ENCODE measurements around the gene PALLD. TPM values are rescaled to one million over a fixed set of nuclear protein-coding genes. Genes with fewer than 3 reads are reported as not detected.

Gene PALLD
- total and polyA plus RNA-seq, 2 donors (not counting 3 experiments of a cell fraction or from before 2014, with no cell fraction given) = 13.4 to 48.2 TPM

DNA sequence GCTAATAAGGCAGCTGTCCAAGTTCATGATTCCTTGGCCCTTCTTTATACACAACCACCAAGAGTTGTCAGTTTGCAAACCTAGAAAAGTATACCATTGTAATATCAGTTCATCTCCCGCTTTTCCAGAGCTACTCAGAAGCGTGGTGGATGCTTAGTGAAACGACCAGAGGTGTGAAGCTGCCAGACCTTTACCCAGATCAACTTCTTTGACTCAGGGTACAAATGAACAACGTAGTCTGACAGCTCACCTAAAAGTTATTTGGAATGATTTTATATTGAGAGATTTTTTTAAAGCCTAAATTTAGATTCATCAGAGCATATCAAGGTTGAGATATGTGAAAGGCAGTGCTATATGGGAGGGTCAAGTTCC is 343.5 kb downstream of the PALLD start:
- FAIRE-seq (no peak), DNase-seq (ENCODE audit: low read depth, low spot score) (no peak)
- POLR2A ChIA-PET = no interaction called here
- intact Hi-C loops (cut with micrococcal nuclease) (no loop called here), dilution Hi-C loops (cut with MboI; ENCODE audit: extremely low pct_ligation_motif_present, low sequenced_read_pairs) (no loop called here)
- no peaks in the 10 kb centered on the region for H3K9me3 ChIP-seq (replicated peaks; ENCODE audit: control insufficient read depth, insufficient read depth, low read length)
- CTCF ChIA-PET = interaction anchor here (0.8 to 1.9 kb wide), 4 partner anchors 8 to 255 kb away, joined by 3 to 5 read pairs (median 4); no protein-coding TSS in a partner anchor
- BruUV-seq (replicated peaks) = no TSS peak
- H2AFZ ChIP-seq (ENCODE audit: low read depth, low read length) = no peak overlapping the region
- H3K27ac ChIP-seq (ENCODE audit: insufficient read depth, low read depth, low read length) = no peak overlapping the region
- H3K36me3 ChIP-seq (ENCODE audit: control insufficient read depth in 2 of 2, extremely low read depth in 1 of 2, insufficient read depth in 2 of 2, low read length in 2 of 2) = peaks cover 0 to 2% of the 10 kb centered on the region in 2 experiments
- H4K20me1 ChIP-seq (replicated peaks; ENCODE audit: control insufficient read depth, extremely low read depth, insufficient read depth, low read length) = peaks cover 2% of the 10 kb centered on the region
- H3K4me2 ChIP-seq (ENCODE audit: insufficient read depth, low read length) = no peak overlapping the region
- no peak overlapping the region for H3K4me3 ChIP-seq (replicated peaks in 1 of 3; ENCODE audit: insufficient read depth in 1 of 3, low read depth in 1 of 3, low read length in 3 of 3)
- peaks cover 2% of the 10 kb centered on the region for H3K79me2 ChIP-seq (ENCODE audit: control insufficient read depth, insufficient read depth, low read length)
- H3K27me3 ChIP-seq (ENCODE audit: control insufficient read depth in 2 of 2, insufficient read depth in 2 of 2, low read length in 2 of 2) = no peaks in the 10 kb centered on the region
- no peak overlapping the region for H3K9ac ChIP-seq (replicated peaks; ENCODE audit: extremely low read depth, insufficient read depth, low read length)
- H3K9me1 ChIP-seq (replicated peaks; ENCODE audit: control insufficient read depth, extremely low read depth, insufficient read depth, low read length) = no peaks in the 10 kb centered on the region
- TF ChIP-seq JUN (IDR thresholded peaks at IDR 0.05; ENCODE audit: borderline replicate concordance, insufficient read depth, insufficient read length, low read depth) (no peak), GATA2 (IDR thresholded peaks at IDR 0.05; ENCODE audit: insufficient read depth, insufficient read length, low read depth, low read length) (no peak)
- TF ChIP-seq, protein P1, sequence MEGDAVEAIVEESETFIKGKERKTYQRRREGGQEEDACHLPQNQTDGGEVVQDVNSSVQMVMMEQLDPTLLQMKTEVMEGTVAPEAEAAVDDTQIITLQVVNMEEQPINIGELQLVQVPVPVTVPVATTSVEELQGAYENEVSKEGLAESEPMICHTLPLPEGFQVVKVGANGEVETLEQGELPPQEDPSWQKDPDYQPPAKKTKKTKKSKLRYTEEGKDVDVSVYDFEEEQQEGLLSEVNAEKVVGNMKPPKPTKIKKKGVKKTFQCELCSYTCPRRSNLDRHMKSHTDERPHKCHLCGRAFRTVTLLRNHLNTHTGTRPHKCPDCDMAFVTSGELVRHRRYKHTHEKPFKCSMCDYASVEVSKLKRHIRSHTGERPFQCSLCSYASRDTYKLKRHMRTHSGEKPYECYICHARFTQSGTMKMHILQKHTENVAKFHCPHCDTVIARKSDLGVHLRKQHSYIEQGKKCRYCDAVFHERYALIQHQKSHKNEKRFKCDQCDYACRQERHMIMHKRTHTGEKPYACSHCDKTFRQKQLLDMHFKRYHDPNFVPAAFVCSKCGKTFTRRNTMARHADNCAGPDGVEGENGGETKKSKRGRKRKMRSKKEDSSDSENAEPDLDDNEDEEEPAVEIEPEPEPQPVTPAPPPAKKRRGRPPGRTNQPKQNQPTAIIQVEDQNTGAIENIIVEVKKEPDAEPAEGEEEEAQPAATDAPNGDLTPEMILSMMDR (IDR thresholded peaks at IDR 0.05; ENCODE audit: extremely low read depth in 1 of 2, insufficient read depth in 1 of 2, low read depth in 1 of 2, low read length in 2 of 2) = no peak
- H3K4me1 ChIP-seq (ENCODE audit: control insufficient read depth, extremely low read depth, insufficient read depth, low read length) = no peaks in the 10 kb centered on the region

DNA sequence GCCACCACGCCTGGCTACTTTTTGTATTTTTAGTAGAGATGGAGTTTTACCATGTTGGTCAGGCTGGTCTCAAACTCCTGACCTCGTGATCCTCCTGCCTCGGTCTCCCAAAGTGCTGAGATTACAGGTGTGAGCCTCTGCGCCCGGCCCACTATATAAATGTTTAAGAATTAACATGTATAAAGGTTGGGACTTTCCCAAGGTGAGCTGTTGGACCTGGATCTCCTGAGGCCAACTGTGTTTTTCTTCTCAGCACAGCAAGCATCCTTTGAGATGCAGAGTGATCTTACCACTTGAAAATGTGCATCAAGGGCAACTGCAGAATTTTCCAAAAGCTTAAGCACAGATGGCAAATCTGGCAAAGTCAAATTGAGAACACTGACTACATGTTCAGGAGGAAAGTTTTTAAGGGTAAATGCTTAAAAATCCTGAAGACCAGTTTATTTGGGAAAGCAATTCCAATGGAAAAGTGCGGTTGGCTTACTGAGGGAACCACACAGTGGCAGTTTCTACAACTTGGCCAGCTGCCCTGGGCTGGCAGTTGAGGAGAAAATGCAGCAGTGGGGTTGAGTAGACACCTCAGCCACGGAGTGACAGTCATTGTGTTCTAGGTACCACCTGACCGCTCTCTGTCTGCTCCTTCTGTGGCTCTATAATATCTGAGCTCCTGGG is 344.3 kb downstream of the PALLD start:
- Histone ChIP-seq H3K27me3 (ENCODE audit: control insufficient read depth in 2 of 2, insufficient read depth in 2 of 2, low read length in 2 of 2) (no peaks in the 10 kb centered on the region), H3K9me3 (replicated peaks; ENCODE audit: control insufficient read depth, insufficient read depth, low read length) (no peaks in the 10 kb centered on the region), H3K4me2 (ENCODE audit: insufficient read depth, low read length) (no peak overlapping the region), H4K20me1 (replicated peaks; ENCODE audit: control insufficient read depth, extremely low read depth, insufficient read depth, low read length) (peaks cover 2% of the 10 kb centered on the region), H3K36me3 (ENCODE audit: control insufficient read depth in 2 of 2, extremely low read depth in 1 of 2, insufficient read depth in 2 of 2, low read length in 2 of 2) (peaks cover 0 to 2% of the 10 kb centered on the region in 2 experiments), H3K27ac (ENCODE audit: insufficient read depth, low read depth, low read length) (no peak overlapping the region), H2AFZ (ENCODE audit: low read depth, low read length) (no peak overlapping the region), H3K79me2 (ENCODE audit: control insufficient read depth, insufficient read depth, low read length) (peaks cover 2% of the 10 kb centered on the region), H3K4me1 (ENCODE audit: control insufficient read depth, extremely low read depth, insufficient read depth, low read length) (no peaks in the 10 kb centered on the region), H3K9me1 (replicated peaks; ENCODE audit: control insufficient read depth, extremely low read depth, insufficient read depth, low read length) (no peaks in the 10 kb centered on the region), H3K4me3 (replicated peaks in 1 of 3; ENCODE audit: insufficient read depth in 1 of 3, low read depth in 1 of 3, low read length in 3 of 3) (no peak overlapping the region), H3K9ac (replicated peaks; ENCODE audit: extremely low read depth, insufficient read depth, low read length) (no peak overlapping the region)
- DNase-seq (ENCODE audit: low read depth, low spot score) = no peak
- POLR2A ChIA-PET = interaction anchor here (0.7 to 0.9 kb wide), 2 partner anchors 9 to 15 kb away, joined by 3 read pairs; no protein-coding TSS in a partner anchor
- TF ChIP-seq FOS (IDR thresholded peaks at IDR 0.05; ENCODE audit: borderline replicate concordance, insufficient read depth, low read length) = no peak
- no peak for TF ChIP-seq JUN (IDR thresholded peaks at IDR 0.05; ENCODE audit: borderline replicate concordance, insufficient read depth, insufficient read length, low read depth)
- TF ChIP-seq MYC (IDR thresholded peaks at IDR 0.05; ENCODE audit: low read depth, low read length) = no peak
- TF ChIP-seq, protein P2, sequence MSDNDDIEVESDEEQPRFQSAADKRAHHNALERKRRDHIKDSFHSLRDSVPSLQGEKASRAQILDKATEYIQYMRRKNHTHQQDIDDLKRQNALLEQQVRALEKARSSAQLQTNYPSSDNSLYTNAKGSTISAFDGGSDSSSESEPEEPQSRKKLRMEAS (IDR thresholded peaks at IDR 0.05; ENCODE audit: insufficient read depth, insufficient read length) = no peak
- TF ChIP-seq EZH2 (IDR thresholded peaks at IDR 0.05; ENCODE audit: borderline replicate concordance, low read depth, low read length, severe bottlenecking) = no peak
- TF ChIP-seq GATA2 (IDR thresholded peaks at IDR 0.05; ENCODE audit: insufficient read depth, insufficient read length, low read depth, low read length) = no peak
- no peak for TF ChIP-seq POLR2AphosphoS5 (IDR thresholded peaks at IDR 0.05; ENCODE audit: insufficient read depth, low read depth, low read length)
- TF ChIP-seq, protein P1 (IDR thresholded peaks at IDR 0.05; ENCODE audit: extremely low read depth in 1 of 2, insufficient read depth in 1 of 2, low read depth in 1 of 2, low read length in 2 of 2) = no peak
- no peak for TF ChIP-seq POLR2A (IDR thresholded peaks at IDR 0.05; ENCODE audit: low read depth, low read length)
- intact Hi-C loops (cut with micrococcal nuclease) = no loop called here
- dilution Hi-C loops (cut with MboI; ENCODE audit: extremely low pct_ligation_motif_present, low sequenced_read_pairs) = no loop called here
- no TSS peak for BruUV-seq (replicated peaks)
- FAIRE-seq = no peak
- CTCF ChIA-PET = interaction anchor here (1.0 to 1.9 kb wide), 4 partner anchors 10 to 255 kb away, joined by 3 to 5 read pairs (median 3); no protein-coding TSS in a partner anchor

All from endothelial cell of umbilical vein (primary cell).